B cell (primary cell): ENCODE measurements around the gene ATXN1.

Experiments used
- CTCF ChIP-seq: fragments of 200-600 bp; IDR thresholded peaks from one replicate; pipeline ENCODE4 v1.8.0; 2022; ENCODE audit warnings: antibody characterized with exemption, mild to moderate bottlenecking
- EZH2 ChIP-seq: IDR thresholded peaks from 2 replicates; pipeline ENCODE4 v1.6.1; 2012; ENCODE audit warnings: borderline replicate concordance, low read depth, mild to moderate bottlenecking, moderate library complexity, low read length; ENCODE audit not compliant: insufficient read depth, poor library complexity, severe bottlenecking

GRCh38 chr6:16785496-16785895 is 24.2 kb upstream of the ATXN1 start:
- no peak for TF ChIP-seq EZH2
- TF ChIP-seq CTCF: no peak
